H1 (cell line): ENCODE data around the gene ACMSD. TPM values are rescaled to one million over a fixed set of nuclear protein-coding genes. Genes with fewer than 3 reads are reported as not detected.

Experiments
- CTCF ChIA-PET: fragments of 300-600 bp; sonication (Branson Sonifier 250); formaldehyde crosslinking; loops from one replicate; lab custom pipeline; 2021; ENCODE audit not compliant: partially characterized antibody; lab: Charles Lee
- POLR2A ChIA-PET: fragments of 300-600 bp; sonication (Branson Sonifier 250); formaldehyde crosslinking; loops from one replicate; lab custom pipeline; 2021; ENCODE audit warnings: inconsistent platforms; ENCODE audit not compliant: partially characterized antibody; lab: Charles Lee
- DNase-seq, 2 experiments: peaks; one replicate each; pipeline versions ENCODE4 v3.0.0 to v3.0.0-alpha.2; 2010 to 2022; ENCODE audit warnings: low spot score in 2 of 2, low read depth in 1 of 2, mixed read lengths in 1 of 2
- FAIRE-seq: peaks from 2 replicates; lab custom pipeline; 2011; peaks lifted over from hg19 to GRCh38; lab: Jason Lieb, UNC
- H2AFZ ChIP-seq: 2 replicates; pipeline ENCODE4 v1.8.1; 2012; ENCODE audit warnings: low read length, inconsistent platforms
- H2AK5ac ChIP-seq: 2 replicates; pipeline ENCODE4 v1.6.1; 2013; ENCODE audit warnings: low read depth, low read length
- H2BK120ac ChIP-seq: replicated peaks from 2 replicates; pipeline ENCODE3; 2013; ENCODE audit warnings: low read depth, low read length, inconsistent platforms
- H2BK12ac ChIP-seq: 2 replicates; pipeline ENCODE4 v1.6.1; 2013; ENCODE audit warnings: low read depth, low read length
- H2BK15ac ChIP-seq: 2 replicates; pipeline ENCODE4 v1.6.1; 2013; ENCODE audit warnings: low read length
- H2BK20ac ChIP-seq: 2 replicates; pipeline ENCODE4 v1.6.1; 2013; ENCODE audit warnings: low read length
- H2BK5ac ChIP-seq: 2 replicates; pipeline ENCODE4 v1.6.1; 2013; ENCODE audit warnings: low read depth, low read length
- H3K14ac ChIP-seq: 2 replicates; pipeline ENCODE4 v1.6.1; 2013; ENCODE audit warnings: inconsistent platforms; ENCODE audit not compliant: insufficient read length
- H3K18ac ChIP-seq: 2 replicates; pipeline ENCODE4 v1.6.1; 2013; ENCODE audit warnings: low read length; ENCODE audit errors: extremely low read depth
- H3K23ac ChIP-seq: 2 replicates; pipeline ENCODE4 v1.6.1; 2013; ENCODE audit warnings: inconsistent platforms; ENCODE audit not compliant: insufficient read length
- H3K23me2 ChIP-seq: 2 replicates; pipeline ENCODE4 v1.6.1; 2013; ENCODE audit warnings: low read depth, low read length
- H3K27ac ChIP-seq: 2 replicates; pipeline ENCODE4 v1.6.1; 2011; ENCODE audit warnings: low read depth, low read length, inconsistent platforms
- H3K27me3 ChIP-seq, 4 experiments: replicated peaks in 1 of 4; 1 replicate in 1 of 4; 2 replicates in 3 of 4; pipeline versions ENCODE4 v1.6.1 to v1.8.1; 2011 to 2013; ENCODE audit warnings: low read length in 3 of 4, mild to moderate bottlenecking in 3 of 4, inconsistent platforms in 2 of 4, mixed read lengths in 2 of 4, moderate library complexity in 1 of 4; ENCODE audit not compliant: control insufficient read depth in 3 of 4, insufficient read depth in 3 of 4; ENCODE audit errors: extremely low read depth in 1 of 4
- H3K36me3 ChIP-seq, 4 experiments: 2 replicates each; pipeline versions ENCODE4 v1.6.1 to v1.8.1; 2011 to 2013; ENCODE audit warnings: mild to moderate bottlenecking in 4 of 4, low read length in 3 of 4, moderate library complexity in 2 of 4, control low read depth in 1 of 4, inconsistent platforms in 1 of 4; ENCODE audit not compliant: insufficient read depth in 4 of 4, control insufficient read depth in 2 of 4
- H3K4ac ChIP-seq: replicated peaks from 2 replicates; pipeline ENCODE3; 2013; ENCODE audit warnings: low read length, low read depth, mixed read lengths, inconsistent platforms; ENCODE audit not compliant: insufficient read length
- H3K4me1 ChIP-seq, 4 experiments: replicated peaks in 1 of 4; 1 replicate in 1 of 4; 2 replicates in 3 of 4; pipeline versions ENCODE4 v1.6.1 to v1.8.1; 2011 to 2013; ENCODE audit warnings: low read length in 3 of 4, inconsistent platforms in 2 of 4, mixed read lengths in 1 of 4; ENCODE audit not compliant: insufficient read depth in 4 of 4, control insufficient read depth in 3 of 4
- H3K4me2 ChIP-seq, 2 experiments: 2 replicates each; pipeline versions ENCODE4 v1.6.1 to v1.8.1; 2011 to 2013; ENCODE audit warnings: low read depth in 2 of 2, low read length in 2 of 2, control low read depth in 1 of 2, inconsistent platforms in 1 of 2, mild to moderate bottlenecking in 1 of 2; ENCODE audit not compliant: insufficient read depth in 1 of 2
- H3K4me3 ChIP-seq, 4 experiments: fragments of 200-600, 300-600 bp in 1 of 4; sonication (generic), shearing (Covaris generic), sonication (Bioruptor Twin) in 1 of 4; 2 replicates each; pipeline versions ENCODE4 v1.5.1 to v1.8.1; 2011 to 2016; ENCODE audit warnings: low read length in 4 of 4, low read depth in 3 of 4, control low read depth in 2 of 4, inconsistent platforms in 2 of 4, mild to moderate bottlenecking in 2 of 4, mixed read lengths in 1 of 4, moderate library complexity in 1 of 4; ENCODE audit not compliant: insufficient read depth in 2 of 4; ENCODE audit errors: extremely low read depth in 1 of 4
- H3K56ac ChIP-seq: replicated peaks from 2 replicates; pipeline ENCODE3; 2013; ENCODE audit warnings: low read depth, mild to moderate bottlenecking, mixed read lengths, low read length, inconsistent platforms; ENCODE audit not compliant: insufficient read length
- H3K79me1 ChIP-seq: 2 replicates; pipeline ENCODE4 v1.6.1; 2013; ENCODE audit warnings: low read depth, low read length, control low read depth
- H3K79me2 ChIP-seq, 2 experiments: 2 replicates each; pipeline versions ENCODE4 v1.6.1 to v1.8.1; 2012 to 2013; ENCODE audit warnings: low read length in 2 of 2, mild to moderate bottlenecking in 2 of 2, inconsistent platforms in 1 of 2; ENCODE audit not compliant: insufficient read depth in 2 of 2, control insufficient read depth in 1 of 2
- H3K9ac ChIP-seq, 4 experiments: replicated peaks in 1 of 4; 1 replicate in 1 of 4; 2 replicates in 3 of 4; pipeline versions ENCODE4 v1.6.1 to v1.8.1; 2011 to 2013; ENCODE audit warnings: low read depth in 3 of 4, low read length in 3 of 4, control low read depth in 2 of 4, mild to moderate bottlenecking in 2 of 4, moderate library complexity in 2 of 4, inconsistent platforms in 1 of 4; ENCODE audit errors: extremely low read depth in 1 of 4
- H3K9me3 ChIP-seq, 2 experiments: 2 replicates each; pipeline versions ENCODE4 v1.6.1 to v1.8.1; 2012 to 2013; ENCODE audit warnings: mild to moderate bottlenecking in 2 of 2, moderate library complexity in 2 of 2, control low read depth in 1 of 2, inconsistent platforms in 1 of 2, low read depth in 1 of 2, low read length in 1 of 2, mixed read lengths in 1 of 2; ENCODE audit not compliant: insufficient read depth in 2 of 2
- H4K20me1 ChIP-seq, 2 experiments: replicated peaks in 1 of 2; 2 replicates each; pipeline versions ENCODE3 to v1.8.1; 2011 to 2013; ENCODE audit warnings: inconsistent platforms in 2 of 2, low read length in 2 of 2, mild to moderate bottlenecking in 1 of 2; ENCODE audit not compliant: insufficient read depth in 2 of 2, control insufficient read depth in 1 of 2
- H4K5ac ChIP-seq: 2 replicates; pipeline ENCODE4 v1.6.1; 2013; ENCODE audit warnings: low read length, low read depth, mixed read lengths, inconsistent platforms; ENCODE audit not compliant: insufficient read length
- H4K8ac ChIP-seq: 2 replicates; pipeline ENCODE4 v1.8.0; 2013; ENCODE audit warnings: mild to moderate bottlenecking, moderate library complexity, low read length, inconsistent platforms; ENCODE audit not compliant: insufficient read depth; ENCODE audit errors: extremely low read depth
- H4K91ac ChIP-seq: replicated peaks from 2 replicates; pipeline ENCODE3; 2013; ENCODE audit warnings: low read length, mixed read lengths, inconsistent platforms; ENCODE audit not compliant: insufficient read length
- HDAC2 ChIP-seq, 2 experiments: fragments of 300-600 bp in 1 of 2; sonication (generic) in 1 of 2; IDR thresholded peaks; 2 replicates each; pipeline ENCODE4 v1.6.1; 2011 to 2012; ENCODE audit warnings: low read depth in 2 of 2, low read length in 2 of 2, mild to moderate bottlenecking in 2 of 2, moderate library complexity in 2 of 2, borderline replicate concordance in 1 of 2, inconsistent platforms in 1 of 2
- WGBS, 2 experiments: shearing (Covaris generic) in 1 of 2; methylation state at CpG; one replicate each; pipeline versions ENCODE4 v1.1.6 to v1.1.7; 2013 to 2015; ENCODE audit warnings: low lambda C conversion rate in 2 of 2, mixed read lengths in 2 of 2, inconsistent platforms in 1 of 2, low coverage in 1 of 2, missing lambda C conversion rate in 1 of 2; ENCODE audit not compliant: insufficient replicate concordance in 2 of 2, insufficient coverage in 1 of 2, insufficient read length in 1 of 2; ENCODE audit errors: extremely low coverage in 1 of 2, missing lambda C conversion rate in 1 of 2; 5-methylcytosine and 5-hydroxymethylcytosine counted together
- polyA plus RNA-seq, 7 experiments: library from polyadenylated mRNA; depleted of rRNA in 3 of 7; stranded (reverse) in 5 of 7; unstranded in 2 of 7; fragments of >200 nt in 5 of 7; fragments of 200-250 nt in 2 of 7; gene quantifications; 1 replicate in 5 of 7; 2 replicates in 1 of 7; 4 replicates in 1 of 7; pipeline versions ENCODE4 v1.2.1 to v1.2.3, GENCODE V29; 2011 to 2013; ENCODE audit warnings: missing spikeins in 2 of 7, mixed read lengths in 2 of 7
- total RNA-seq: library from RNA; stranded (reverse); fragmentation: NEBNext Ultra II Directional; extraction: Animal tissue kit (Norgen Biotek cat#: 25700); gene quantifications from 2 replicates; pipeline ENCODE4 v1.2.1, GENCODE V29; 2021

The ACMSD gene
- total and polyA plus RNA-seq, 2 of the 8 experiments (the other 6 are each of a cell fraction or from before 2014, with no cell fraction given), result not detected

- Histone ChIP-seq H4K91ac (no peak overlapping the region), H2BK120ac (no peak overlapping the region), H3K27ac (no peak overlapping the region), H3K79me2 (peaks cover 0 to 29% of the 10 kb centered on the region in 2 experiments; a peak in 2 of 4 replicates), H2BK15ac (no peak overlapping the region), H3K79me1 (no peaks in the 10 kb centered on the region), H3K27me3 (no peaks in the 10 kb centered on the region), H3K9me3 (no peaks in the 10 kb centered on the region), H3K4me3 (no peak overlapping the region), H2BK12ac (no peak overlapping the region), H4K8ac (no peak overlapping the region), H2AFZ (no peak overlapping the region), H2AK5ac (no peak overlapping the region), H3K14ac (no peak overlapping the region), H4K5ac (no peak overlapping the region), H3K4ac (no peak overlapping the region), H4K20me1 (peaks cover 6% of the 10 kb centered on the region in 2 experiments), H3K36me3 (peaks cover 3 to 74% (median 31%) of the 10 kb centered on the region in 4 experiments; a peak in 7 of 8 replicates), H3K4me2 (no peak overlapping the region), H3K23ac (no peak overlapping the region), H3K23me2 (no peaks in the 10 kb centered on the region), H3K4me1 (peaks cover 0 to 4% (median 0%) of the 10 kb centered on the region in 4 experiments; a peak in 1 of 7 replicates), H2BK20ac (no peak overlapping the region), H3K56ac (no peak overlapping the region), H3K18ac (no peak overlapping the region), H2BK5ac (no peak overlapping the region), H3K9ac (no peak overlapping the region)
- CTCF ChIA-PET, result no interaction called here
- WGBS, 2 experiments, result 89% methylated on average over 2 of the region's 2 CpGs; no CpG with 5 or more reads in 1 of the 2 experiments
- DNase-seq (no peak), FAIRE-seq (no peak)
- POLR2A ChIA-PET, result no interaction called here
- no peak for TF ChIP-seq HDAC2 (IDR thresholded peaks at IDR 0.05; ENCODE audit: borderline replicate concordance in 1 of 2, low read depth in 2 of 2, low read length in 2 of 2)
Observed at GRCh38 chr2:134943540-134943939, 105.1 kb downstream of the ACMSD start.
